Vagina (tissue), 2 donors: ENCODE results near the gene ARMH2. TPM values are rescaled to one million over a fixed set of nuclear protein-coding genes. Genes with fewer than 3 reads are reported as not detected.

Experiments
- DNase-seq, 2 donors: peaks; one replicate each; pipeline ENCODE4 v3.0.0-alpha.2; 2017; ENCODE audit errors: extremely low spot score in 2 of 2
- H3K27ac ChIP-seq: fragments of 200-600 bp; sonication (generic); one replicate; pipeline ENCODE4 v1.5.1; 2019
- H3K27me3 ChIP-seq: fragments of 200-600 bp; sonication (generic); one replicate; pipeline ENCODE4 v1.5.1; 2019
- H3K36me3 ChIP-seq, 2 donors: fragments of 200-600 bp; sonication (generic); one replicate each; pipeline ENCODE4 v1.5.1; 2017 to 2019
- H3K4me1 ChIP-seq: fragments of 200-600 bp; sonication (generic); one replicate; pipeline ENCODE4 v1.5.1; 2019
- H3K4me3 ChIP-seq, 2 donors: fragments of 200-600 bp; sonication (generic); 1 replicate in 1 of 2; 2 replicates in 1 of 2; pipeline ENCODE4 v1.5.1; 2016 to 2019
- H3K9me3 ChIP-seq: fragments of 200-600 bp; sonication (generic); one replicate; pipeline ENCODE4 v1.5.1; 2019
- POLR2A ChIP-seq, 2 donors: fragments of 450-650 bp; IDR thresholded peaks; one replicate each; pipeline ENCODE4 v1.6.1; 2017; ENCODE audit warnings: antibody characterized with exemption in 2 of 2, mild to moderate bottlenecking in 2 of 2, moderate library complexity in 2 of 2
- POLR2AphosphoS5 ChIP-seq, 2 donors: sonication (generic); formaldehyde crosslinking; IDR thresholded peaks; one replicate each; pipeline ENCODE4 v1.9.0; 2017; ENCODE audit warnings: antibody characterized with exemption in 2 of 2, mild to moderate bottlenecking in 2 of 2, low read depth in 1 of 2; ENCODE audit not compliant: insufficient read depth in 1 of 2
- intact Hi-C: fragments of 100-400 bp; cut with DNase I; formaldehyde crosslinking; loops from one replicate; pipeline ENCODE4 v1.15.1; 2023
- total RNA-seq: library from RNA; depleted of rRNA; stranded (reverse); fragments of >200 nt; gene quantifications from one replicate; pipeline ENCODE4 v1.2.3, GENCODE V29; 2016
- TF ChIP-seq, protein P1 (sequence below), 3 experiments: fragments of 450-650 bp in 2 of 3; fragments of 200-600 bp in 1 of 3; sonication (generic) in 1 of 3; IDR thresholded peaks; one replicate each; pipeline ENCODE4 v1.5.1; 2017 to 2019; ENCODE audit warnings: antibody characterized with exemption in 3 of 3, mild to moderate bottlenecking in 2 of 3, moderate library complexity in 2 of 3

ARMH2 gene
- total RNA-seq, 1 donor from 2014 or later = not detected

DNA sequence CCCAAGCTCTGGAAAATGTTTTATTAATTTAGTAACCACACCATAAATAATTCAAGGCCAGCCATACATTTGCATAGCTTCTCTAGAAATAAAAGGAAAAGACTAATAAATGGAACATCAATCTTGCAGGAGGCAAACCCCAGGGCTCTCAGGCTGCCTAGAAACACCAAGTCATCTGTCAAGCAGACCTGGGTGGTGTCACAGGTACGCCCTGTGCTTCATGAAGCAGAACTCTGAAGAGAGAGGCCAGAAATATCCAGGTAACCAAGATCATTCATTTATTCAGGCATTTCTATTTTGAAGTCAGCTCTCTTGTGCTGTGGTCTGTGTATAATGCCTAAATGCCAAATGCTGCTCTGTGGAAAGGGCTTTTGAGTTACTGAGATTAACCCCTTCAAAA is 45.3 kb upstream of the ARMH2 start:
- TF ChIP-seq, protein P1, sequence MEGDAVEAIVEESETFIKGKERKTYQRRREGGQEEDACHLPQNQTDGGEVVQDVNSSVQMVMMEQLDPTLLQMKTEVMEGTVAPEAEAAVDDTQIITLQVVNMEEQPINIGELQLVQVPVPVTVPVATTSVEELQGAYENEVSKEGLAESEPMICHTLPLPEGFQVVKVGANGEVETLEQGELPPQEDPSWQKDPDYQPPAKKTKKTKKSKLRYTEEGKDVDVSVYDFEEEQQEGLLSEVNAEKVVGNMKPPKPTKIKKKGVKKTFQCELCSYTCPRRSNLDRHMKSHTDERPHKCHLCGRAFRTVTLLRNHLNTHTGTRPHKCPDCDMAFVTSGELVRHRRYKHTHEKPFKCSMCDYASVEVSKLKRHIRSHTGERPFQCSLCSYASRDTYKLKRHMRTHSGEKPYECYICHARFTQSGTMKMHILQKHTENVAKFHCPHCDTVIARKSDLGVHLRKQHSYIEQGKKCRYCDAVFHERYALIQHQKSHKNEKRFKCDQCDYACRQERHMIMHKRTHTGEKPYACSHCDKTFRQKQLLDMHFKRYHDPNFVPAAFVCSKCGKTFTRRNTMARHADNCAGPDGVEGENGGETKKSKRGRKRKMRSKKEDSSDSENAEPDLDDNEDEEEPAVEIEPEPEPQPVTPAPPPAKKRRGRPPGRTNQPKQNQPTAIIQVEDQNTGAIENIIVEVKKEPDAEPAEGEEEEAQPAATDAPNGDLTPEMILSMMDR (IDR thresholded peaks at IDR 0.05) = no peak
- TF ChIP-seq POLR2AphosphoS5 (IDR thresholded peaks at IDR 0.05; ENCODE audit: insufficient read depth in 1 of 2, low read depth in 1 of 2) (no peak), POLR2A (IDR thresholded peaks at IDR 0.05) (no peak)
- intact Hi-C loops = no loop called here
- H3K27me3 ChIP-seq = no peaks in the 10 kb centered on the region
- no peak overlapping the region for H3K4me3 ChIP-seq
- peaks cover 0 to 36% of the 10 kb centered on the region in 2 donors for H3K36me3 ChIP-seq
- H3K4me1 ChIP-seq = no peaks in the 10 kb centered on the region
- DNase-seq = no peak
- no peak overlapping the region for H3K27ac ChIP-seq
- no peaks in the 10 kb centered on the region for H3K9me3 ChIP-seq

GRCh38 chr6:24840187-24840586 is 41.5 kb upstream of the ARMH2 start:
- no peaks in the 10 kb centered on the region for H3K9me3 ChIP-seq
- intact Hi-C loops = no loop called here
- no peak for TF ChIP-seq POLR2A (IDR thresholded peaks at IDR 0.05)
- no peak for TF ChIP-seq POLR2AphosphoS5 (IDR thresholded peaks at IDR 0.05; ENCODE audit: insufficient read depth in 1 of 2, low read depth in 1 of 2)
- TF ChIP-seq, protein P1 (IDR thresholded peaks at IDR 0.05) = no peak
- DNase-seq = no peak
- peaks cover 20% of the 10 kb centered on the region for H3K4me1 ChIP-seq
- H3K36me3 ChIP-seq = peaks cover 0 to 9% of the 10 kb centered on the region in 2 donors
- H3K4me3 ChIP-seq = no peak overlapping the region
- H3K27me3 ChIP-seq = no peaks in the 10 kb centered on the region
- no peak overlapping the region for H3K27ac ChIP-seq

GRCh38 chr6:24838994-24839393 is 40.3 kb upstream of the ARMH2 start:
- Histone ChIP-seq H3K27ac (no peak overlapping the region), H3K36me3 (peaks cover 0 to 9% of the 10 kb centered on the region in 2 donors)

GRCh38 chr6:24838081-24838480 is 39.4 kb upstream of the ARMH2 start:
- TF ChIP-seq, protein P1 (IDR thresholded peaks at IDR 0.05) = no peak
- TF ChIP-seq POLR2AphosphoS5 (IDR thresholded peaks at IDR 0.05; ENCODE audit: insufficient read depth in 1 of 2, low read depth in 1 of 2) = no peak
- no peak for TF ChIP-seq POLR2A (IDR thresholded peaks at IDR 0.05)
- intact Hi-C loops = no loop called here
- no peak for DNase-seq
- no peak overlapping the region for H3K27ac ChIP-seq
- no peaks in the 10 kb centered on the region for H3K9me3 ChIP-seq
- H3K36me3 ChIP-seq = peaks cover 0 to 7% of the 10 kb centered on the region in 2 donors
- no peak overlapping the region for H3K4me3 ChIP-seq
- H3K27me3 ChIP-seq = no peaks in the 10 kb centered on the region
- H3K4me1 ChIP-seq = peaks cover 20% of the 10 kb centered on the region

More at GRCh38 chr6:24838994-24839393, 40.3 kb upstream of the ARMH2 start:
- H3K4me1 ChIP-seq = peaks cover 20% of the 10 kb centered on the region
- DNase-seq = no peak
- intact Hi-C loops = no loop called here
- H3K4me3 ChIP-seq = no peak overlapping the region
- no peaks in the 10 kb centered on the region for H3K27me3 ChIP-seq
- no peaks in the 10 kb centered on the region for H3K9me3 ChIP-seq
- TF ChIP-seq POLR2A (IDR thresholded peaks at IDR 0.05) (no peak), POLR2AphosphoS5 (IDR thresholded peaks at IDR 0.05; ENCODE audit: insufficient read depth in 1 of 2, low read depth in 1 of 2) (no peak)
- TF ChIP-seq, protein P1 (IDR thresholded peaks at IDR 0.05) = no peak

DNA sequence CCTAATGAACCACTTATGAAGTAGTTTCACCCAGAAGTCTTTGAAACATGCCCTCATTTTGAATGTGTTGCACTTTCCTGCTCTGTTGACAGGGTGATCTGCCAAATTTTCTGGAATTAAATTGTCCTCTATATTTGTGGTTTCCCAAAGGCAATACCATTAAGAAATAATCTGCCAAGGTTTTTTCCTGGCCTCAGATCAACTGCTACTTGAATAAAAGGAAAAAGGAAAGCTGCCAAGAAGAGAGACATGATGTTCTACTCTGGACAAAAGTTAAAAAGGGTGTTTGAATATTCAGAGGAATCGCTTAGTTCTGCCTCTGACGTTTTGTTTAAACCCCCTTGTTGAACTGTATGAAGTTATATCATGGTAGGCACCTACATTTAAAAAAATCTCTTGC is 37.4 kb upstream of the ARMH2 start:
- Histone ChIP-seq H3K4me1 (peaks cover 40% of the 10 kb centered on the region), H3K9me3 (no peaks in the 10 kb centered on the region), H3K27me3 (no peaks in the 10 kb centered on the region), H3K4me3 (no peak overlapping the region), H3K27ac (peak overlapping the region; percentile 29), H3K36me3 (no peaks in the 10 kb centered on the region)
- intact Hi-C loops = no loop called here
- TF ChIP-seq POLR2AphosphoS5 (IDR thresholded peaks at IDR 0.05; ENCODE audit: insufficient read depth in 1 of 2, low read depth in 1 of 2) (peak in 1 of 2 donors; percentile 78), POLR2A (IDR thresholded peaks at IDR 0.05) (no peak)
- TF ChIP-seq, protein P1 (IDR thresholded peaks at IDR 0.05) = no peak
- DNase-seq = no peak
